SK-N-MC (cell line): ENCODE measurements around the gene HDC.

Experiments
- DNase-seq: peaks from one replicate; pipeline ENCODE4 v3.0.0-alpha.2; 2011; ENCODE audit warnings: low read depth, low spot score
- H3K27ac ChIP-seq: fragments of 200-600 bp; sonication (generic); 2 replicates; pipeline ENCODE4 v1.5.1; 2016; ENCODE audit warnings: mixed run types
- H3K36me3 ChIP-seq: fragments of 200-600 bp; sonication (generic); 2 replicates; pipeline ENCODE4 v1.6.1; 2017; ENCODE audit warnings: antibody characterized with exemption, low read length, mixed read lengths; ENCODE audit not compliant: insufficient read depth
- H3K4me3 ChIP-seq: fragments of 200-600 bp; sonication (generic); 2 replicates; pipeline ENCODE4 v1.5.1; 2016
- H3K9ac ChIP-seq: fragments of 200-600 bp; sonication (generic); 2 replicates; pipeline ENCODE4 v1.8.0; 2017; ENCODE audit warnings: mixed run types, mixed read lengths; ENCODE audit not compliant: insufficient read length
- H3K9me3 ChIP-seq: fragments of 200-600 bp; sonication (generic); 2 replicates; pipeline ENCODE4 v1.6.1; 2017; ENCODE audit warnings: low read depth, mild to moderate bottlenecking, antibody characterized with exemption, low read length, moderate library complexity, mixed read lengths
- EZH2 ChIP-seq: fragments of 200-600 bp; sonication (generic); IDR thresholded peaks from one replicate; pipeline ENCODE4 v1.6.1; 2017; ENCODE audit warnings: antibody characterized with exemption
- FOXP2 ChIP-seq: optimal IDR thresholded peaks from 2 replicates; pipeline ENCODE3; 2011; ENCODE audit warnings: mild to moderate bottlenecking, moderate library complexity; ENCODE audit not compliant: insufficient read depth; ENCODE audit errors: extremely low read length, control extremely low read depth
- POLR2AphosphoS5 ChIP-seq: IDR thresholded peaks from 2 replicates; pipeline ENCODE4 v1.6.1; 2012; ENCODE audit warnings: mild to moderate bottlenecking, low read depth, low read length, borderline replicate concordance

The HDC gene

DNA sequence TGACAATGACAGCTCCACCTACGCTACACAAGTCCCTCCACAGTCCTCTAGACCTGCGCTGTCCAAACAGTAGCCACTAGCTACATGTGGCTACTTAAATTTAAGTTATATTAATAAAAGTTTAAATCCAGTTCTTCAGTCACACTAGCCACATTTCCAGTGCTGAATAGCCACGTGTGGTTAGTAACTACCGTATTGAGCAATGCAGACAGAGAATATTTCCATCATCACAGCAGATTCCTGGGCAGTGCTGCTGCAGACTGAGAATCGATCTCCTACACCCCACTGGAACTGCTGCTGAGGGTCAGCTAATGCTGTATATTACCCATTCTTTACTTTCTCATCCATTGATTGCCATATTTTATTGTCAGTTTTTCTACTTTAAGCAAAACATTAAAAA lies 40.9 kb downstream of the HDC start:
- no peaks in the 10 kb centered on the region for H3K36me3 ChIP-seq
- no peak for DNase-seq
- no peaks in the 10 kb centered on the region for H3K9me3 ChIP-seq
- no peak overlapping the region for H3K27ac ChIP-seq
- no peak overlapping the region for H3K9ac ChIP-seq
- no peak overlapping the region for H3K4me3 ChIP-seq
- no peak for TF ChIP-seq FOXP2
- no peak for TF ChIP-seq POLR2AphosphoS5
- TF ChIP-seq EZH2 = no peak

GRCh38 chr15:50222181-50222580 lies 43.3 kb downstream of the HDC start:
- H3K9ac ChIP-seq = no peak overlapping the region
- DNase-seq = no peak
- no peak for TF ChIP-seq EZH2
- TF ChIP-seq POLR2AphosphoS5 = no peak
- H3K4me3 ChIP-seq = no peak overlapping the region
- no peak overlapping the region for H3K27ac ChIP-seq
- H3K36me3 ChIP-seq = no peaks in the 10 kb centered on the region
- H3K9me3 ChIP-seq = no peaks in the 10 kb centered on the region

DNA sequence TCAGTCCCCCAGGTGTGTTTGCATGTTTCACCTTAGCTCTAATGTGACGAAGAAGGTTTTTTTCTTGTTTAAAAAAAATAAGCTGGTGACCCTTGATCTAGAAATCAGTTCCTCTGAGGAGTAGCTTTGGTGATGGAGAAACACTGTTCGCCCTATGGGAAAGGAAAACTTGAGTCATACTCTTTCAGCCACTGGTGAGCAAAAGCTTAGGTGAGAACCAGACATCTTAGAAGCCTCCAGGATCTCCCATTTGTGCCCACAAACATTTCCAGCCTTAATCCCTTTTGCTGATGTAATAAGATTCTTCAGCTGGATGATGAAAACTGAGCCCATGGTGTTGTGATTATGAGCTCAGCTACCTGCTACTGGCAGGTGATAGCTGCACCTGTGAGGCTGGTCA lies 45.7 kb downstream of the HDC start:
- TF ChIP-seq EZH2 (no peak), FOXP2 (no peak), POLR2AphosphoS5 (no peak)
- no peaks in the 10 kb centered on the region for H3K9me3 ChIP-seq
- no peak overlapping the region for H3K9ac ChIP-seq
- H3K27ac ChIP-seq = no peak overlapping the region
- DNase-seq = no peak
- no peak overlapping the region for H3K4me3 ChIP-seq
- H3K36me3 ChIP-seq = no peaks in the 10 kb centered on the region

GRCh38 chr15:50218691-50219090 lies 46.8 kb downstream of the HDC start:
- no peaks in the 10 kb centered on the region for H3K36me3 ChIP-seq
- H3K27ac ChIP-seq = peak overlapping the region; percentile 21; the same call in 1 of the 2 replicates
- H3K4me3 ChIP-seq = peak overlapping the region; percentile 31; the same call in 1 of the 2 replicates
- H3K9ac ChIP-seq = no peak overlapping the region
- TF ChIP-seq FOXP2 = no peak
- no peak for TF ChIP-seq EZH2
- no peak for TF ChIP-seq POLR2AphosphoS5
- DNase-seq = peak; percentile 8
- H3K9me3 ChIP-seq = no peaks in the 10 kb centered on the region

DNA sequence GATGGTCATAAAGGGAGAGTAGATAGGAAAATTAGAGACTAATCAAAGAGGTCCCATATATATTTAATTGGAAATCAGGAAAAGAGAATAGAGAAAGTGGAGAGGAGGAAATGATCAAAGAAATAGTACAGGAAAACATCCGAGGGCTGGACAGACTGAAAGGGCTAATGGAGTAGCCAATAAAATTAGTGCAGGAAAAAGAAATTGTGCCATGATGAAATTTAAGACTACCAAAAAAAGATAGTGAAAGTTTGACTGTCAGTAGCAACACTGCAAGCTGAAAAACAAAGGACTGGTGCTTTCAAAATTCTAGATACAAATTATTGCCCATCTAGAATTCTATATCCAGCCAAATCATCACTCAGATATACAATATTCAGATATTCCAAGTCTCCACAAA lies 47.2 kb downstream of the HDC start:
- H3K36me3 ChIP-seq = no peaks in the 10 kb centered on the region
- no peak overlapping the region for H3K9ac ChIP-seq
- no peaks in the 10 kb centered on the region for H3K9me3 ChIP-seq
- DNase-seq = no peak
- TF ChIP-seq EZH2 = no peak
- H3K4me3 ChIP-seq = peak overlapping the region; percentile 31; the same call in 1 of the 2 replicates
- H3K27ac ChIP-seq = peak overlapping the region; percentile 21; the same call in 1 of the 2 replicates

DNA sequence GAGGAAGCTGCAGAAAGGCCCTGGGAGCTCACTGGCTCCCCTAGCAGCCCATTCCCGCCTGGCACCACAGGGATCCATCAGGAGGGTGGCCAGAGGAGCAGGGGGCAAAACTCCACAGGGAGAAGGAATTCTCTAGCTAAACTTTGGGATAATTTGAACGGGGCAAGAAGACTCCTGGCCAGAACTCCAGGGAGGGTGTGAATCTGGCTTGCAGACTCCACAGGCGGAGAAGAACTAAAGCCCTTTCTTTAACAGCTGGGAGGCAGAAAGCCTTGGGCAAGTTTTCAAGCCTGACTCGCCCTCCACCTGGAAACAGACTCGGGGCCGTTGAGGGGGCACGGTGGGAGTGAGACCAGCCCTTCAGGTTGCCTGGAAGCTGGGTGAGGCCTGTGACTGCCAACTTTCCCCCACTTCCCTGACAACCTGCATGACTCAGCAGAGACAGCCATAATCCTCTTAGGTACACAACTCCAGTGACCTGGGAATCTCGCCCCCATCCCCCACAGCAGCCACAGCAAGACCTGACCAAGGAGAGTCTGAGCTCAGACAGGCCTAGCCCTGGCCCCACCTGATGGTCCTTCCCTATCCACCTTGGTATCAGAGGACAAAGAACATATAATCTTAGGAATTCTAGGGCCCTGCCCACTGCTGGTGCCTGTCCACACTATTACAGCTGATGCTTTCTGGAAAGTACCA lies 54.9 kb downstream of the HDC start:
- DNase-seq = no peak
- Histone ChIP-seq H3K36me3 (no peaks in the 10 kb centered on the region), H3K27ac (no peak overlapping the region), H3K9ac (no peak overlapping the region), H3K4me3 (no peak overlapping the region), H3K9me3 (no peaks in the 10 kb centered on the region)
- no peak for TF ChIP-seq POLR2AphosphoS5
- no peak for TF ChIP-seq EZH2

DNA sequence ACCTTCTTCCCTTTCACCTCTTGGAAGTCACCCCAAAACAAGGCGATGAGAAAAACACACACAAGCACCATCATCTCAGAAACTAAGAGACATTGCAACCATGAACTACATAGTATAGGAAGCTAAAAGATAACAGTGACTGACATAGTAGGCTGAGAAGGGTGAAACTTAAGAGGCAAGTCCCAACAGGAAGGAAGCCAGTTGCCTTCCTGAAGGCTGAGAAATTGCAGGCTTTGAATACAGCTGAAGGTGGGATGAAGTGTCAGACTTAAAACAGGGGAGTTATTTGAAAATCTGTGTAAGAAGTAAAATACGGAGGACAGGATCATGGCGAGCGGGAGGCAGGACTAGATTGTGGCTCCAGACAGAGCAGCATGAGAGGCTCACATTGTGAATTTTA lies 55.7 kb downstream of the HDC start:
- H3K4me3 ChIP-seq = no peak overlapping the region
- TF ChIP-seq POLR2AphosphoS5 (no peak), FOXP2 (no peak), EZH2 (no peak)
- no peak overlapping the region for H3K9ac ChIP-seq
- no peaks in the 10 kb centered on the region for H3K36me3 ChIP-seq
- no peaks in the 10 kb centered on the region for H3K9me3 ChIP-seq
- no peak overlapping the region for H3K27ac ChIP-seq
- no peak for DNase-seq

DNA sequence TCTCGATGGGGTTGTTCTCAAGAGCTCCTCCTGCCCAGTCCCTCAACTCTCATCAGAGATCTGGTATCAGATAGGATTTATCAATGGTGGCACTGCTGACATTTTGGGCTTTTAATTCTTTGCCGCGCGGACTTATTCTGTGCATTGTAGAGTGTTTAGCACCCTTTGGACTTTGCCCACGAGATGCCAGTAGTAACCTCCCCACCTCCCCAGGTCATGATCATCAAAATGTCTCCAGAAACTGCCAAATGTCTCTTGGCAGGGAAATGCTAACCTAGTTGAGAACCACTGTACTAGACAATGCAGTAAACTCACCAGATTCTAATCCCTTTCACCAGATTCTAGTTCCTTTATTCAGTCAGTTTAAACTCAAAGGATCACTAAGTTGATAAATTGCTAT lies 59.5 kb downstream of the HDC start:
- Histone ChIP-seq H3K27ac (no peak overlapping the region), H3K4me3 (no peak overlapping the region), H3K36me3 (no peaks in the 10 kb centered on the region), H3K9ac (no peak overlapping the region), H3K9me3 (no peaks in the 10 kb centered on the region)
- no peak for TF ChIP-seq FOXP2
- no peak for TF ChIP-seq EZH2
- no peak for TF ChIP-seq POLR2AphosphoS5
- no peak for DNase-seq

DNA sequence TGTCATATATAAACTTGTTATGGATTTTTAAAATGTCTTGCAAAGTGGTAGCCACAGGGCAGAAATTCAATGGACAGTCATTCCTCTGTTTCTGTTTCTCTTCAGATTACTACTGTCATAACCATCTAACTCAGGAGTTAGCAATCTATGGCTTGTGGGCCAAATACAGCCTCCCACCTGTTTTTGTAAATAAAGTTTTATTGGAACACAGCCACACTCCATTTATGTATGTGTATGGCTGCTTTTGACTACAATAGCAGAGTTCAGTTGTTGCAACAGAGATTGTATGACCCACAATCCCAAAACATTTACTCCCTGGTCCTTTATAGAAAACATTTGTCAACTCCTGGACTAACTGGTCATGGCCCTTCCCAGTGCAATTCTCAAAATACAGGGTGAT lies 63.5 kb downstream of the HDC start:
- TF ChIP-seq EZH2 = no peak
- no peak for TF ChIP-seq POLR2AphosphoS5
- TF ChIP-seq FOXP2 = no peak

GRCh38 chr15:50192926-50193620 lies 72.5 kb downstream of the HDC start:
- no peak overlapping the region for H3K27ac ChIP-seq
- no peak overlapping the region for H3K9ac ChIP-seq
- H3K9me3 ChIP-seq = no peaks in the 10 kb centered on the region
- DNase-seq = no peak
- H3K36me3 ChIP-seq = no peaks in the 10 kb centered on the region
- no peak overlapping the region for H3K4me3 ChIP-seq
- TF ChIP-seq EZH2 (no peak), POLR2AphosphoS5 (no peak), FOXP2 (no peak)

More for the DNA sequence above, 63.5 kb downstream of the HDC start:
- Histone ChIP-seq H3K36me3 (no peaks in the 10 kb centered on the region), H3K27ac (no peak overlapping the region), H3K9ac (no peak overlapping the region), H3K4me3 (no peak overlapping the region), H3K9me3 (no peaks in the 10 kb centered on the region)
- no peak for DNase-seq
